ENCODE data around the gene NPAS2.

Gene NPAS2

DNA sequence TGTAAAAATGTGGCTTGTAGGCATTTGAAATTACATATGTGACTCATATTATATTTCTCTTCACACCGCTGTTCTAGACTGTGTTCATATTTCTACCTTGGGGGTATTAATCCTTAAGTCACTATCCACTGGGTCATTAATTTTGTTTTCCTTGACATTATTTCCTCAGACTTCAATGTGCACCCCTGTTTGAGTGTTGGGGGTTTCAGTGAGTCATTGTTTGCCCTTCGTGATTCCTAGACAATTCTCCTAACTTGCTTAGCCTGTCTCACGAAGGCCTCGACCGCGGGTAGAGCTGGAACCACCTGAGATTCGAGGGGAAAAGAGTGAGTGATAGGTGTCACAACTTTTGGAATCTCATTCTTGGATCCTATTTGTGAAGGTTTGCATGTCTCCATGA is 35.1 kb downstream of the NPAS2 start:
- DNase-seq (ENCODE audit: low read depth in 2 of 2) = no peak

DNA sequence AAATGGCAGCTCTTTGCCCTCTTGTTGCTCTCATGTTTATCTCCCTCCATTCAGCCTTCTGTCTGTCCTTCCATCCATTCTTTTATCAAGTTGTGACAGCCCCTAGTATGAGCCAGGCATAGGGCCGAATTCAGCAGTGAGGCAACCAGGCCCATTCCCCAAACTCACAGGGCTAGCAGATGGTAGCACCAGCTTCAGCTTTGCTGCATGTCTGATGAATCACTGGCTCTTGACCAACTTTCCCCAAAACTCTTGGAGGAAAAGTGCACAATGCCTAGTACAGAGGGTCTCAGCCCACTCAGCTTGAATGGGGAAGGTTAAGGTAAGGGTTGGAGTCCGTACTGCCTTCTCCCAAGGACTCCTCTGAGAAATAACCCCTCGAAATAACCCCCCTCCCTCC is 35.7 kb downstream of the NPAS2 start:
- DNase-seq (ENCODE audit: low read depth in 2 of 2) = no peak

GRCh38 chr2:100856732-100857131 is 36.8 kb downstream of the NPAS2 start:
- DNase-seq (ENCODE audit: low read depth in 2 of 2) = no peak

GRCh38 chr2:100857341-100857740 is 37.4 kb downstream of the NPAS2 start:
- no peak for DNase-seq (ENCODE audit: low read depth in 2 of 2)

DNA sequence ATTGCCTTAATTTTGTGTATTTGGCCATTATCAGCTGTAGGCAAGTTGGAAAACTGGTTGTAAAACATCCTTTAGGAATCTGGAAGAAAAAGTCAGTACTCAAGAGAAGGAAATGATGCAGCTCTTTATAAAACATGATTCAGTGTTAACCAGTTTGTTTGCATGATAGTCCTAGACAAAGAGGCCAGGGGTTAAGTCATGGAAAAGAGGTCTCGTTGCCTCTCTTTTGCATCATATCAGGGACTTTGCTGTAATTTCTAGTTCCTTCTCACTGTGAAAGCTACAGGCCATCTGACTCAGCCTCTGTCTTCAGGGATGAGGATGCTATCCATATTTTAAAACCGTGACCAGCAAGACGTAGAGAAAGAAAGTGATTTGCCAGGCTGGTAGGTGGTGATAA is 38.0 kb downstream of the NPAS2 start:
- no peak for DNase-seq (ENCODE audit: low read depth in 2 of 2)

GRCh38 chr2:100859902-100860301 is 40.0 kb downstream of the NPAS2 start:
- DNase-seq (ENCODE audit: low read depth in 2 of 2) = no peak

DNA sequence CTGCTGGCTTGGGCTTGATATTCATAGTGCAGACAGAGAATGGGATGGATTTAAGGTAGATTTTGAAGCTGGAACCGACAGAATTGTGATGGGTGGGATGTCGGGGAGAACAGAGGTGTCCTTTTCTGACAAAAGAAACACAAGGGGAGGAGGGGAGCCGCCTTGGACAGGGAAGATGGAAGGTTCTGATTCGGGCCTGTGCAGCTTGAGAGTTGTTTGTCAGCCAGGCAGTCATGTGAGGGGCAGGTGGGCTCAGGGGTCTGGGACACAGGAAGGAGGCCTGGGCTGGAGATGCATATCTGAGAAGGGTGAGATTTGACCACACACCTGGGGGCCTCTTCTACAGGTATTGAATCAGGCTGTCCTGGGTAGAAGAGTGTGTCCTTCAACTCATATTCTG is 41.4 kb downstream of the NPAS2 start:
- no peak for DNase-seq (ENCODE audit: low read depth in 2 of 2)

DNA sequence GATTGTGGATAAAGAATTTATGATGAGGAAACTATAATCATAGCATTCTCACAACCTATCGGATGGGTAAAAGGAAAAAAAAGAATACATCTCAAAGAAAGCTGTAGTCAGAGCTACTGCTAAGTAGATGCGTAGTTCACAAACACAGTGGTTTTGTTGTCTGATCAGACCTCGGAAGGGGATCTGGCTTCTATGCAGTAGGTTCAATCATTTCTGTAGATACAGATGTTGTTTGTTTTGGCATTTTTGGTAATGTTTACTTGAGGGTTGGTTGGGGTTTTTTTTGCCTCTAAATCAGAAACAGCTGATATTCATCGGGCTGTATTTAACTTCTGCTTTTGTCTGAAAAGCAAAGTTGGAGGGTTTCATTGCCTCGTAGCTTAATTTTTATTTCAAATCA is 42.1 kb downstream of the NPAS2 start:
- no peak for DNase-seq (ENCODE audit: low read depth in 2 of 2)

- no peak for DNase-seq (ENCODE audit: low read depth in 2 of 2)
These were observed 46.0 kb downstream of the NPAS2 start for GRCh38 chr2:100865816-100866460.

DNA sequence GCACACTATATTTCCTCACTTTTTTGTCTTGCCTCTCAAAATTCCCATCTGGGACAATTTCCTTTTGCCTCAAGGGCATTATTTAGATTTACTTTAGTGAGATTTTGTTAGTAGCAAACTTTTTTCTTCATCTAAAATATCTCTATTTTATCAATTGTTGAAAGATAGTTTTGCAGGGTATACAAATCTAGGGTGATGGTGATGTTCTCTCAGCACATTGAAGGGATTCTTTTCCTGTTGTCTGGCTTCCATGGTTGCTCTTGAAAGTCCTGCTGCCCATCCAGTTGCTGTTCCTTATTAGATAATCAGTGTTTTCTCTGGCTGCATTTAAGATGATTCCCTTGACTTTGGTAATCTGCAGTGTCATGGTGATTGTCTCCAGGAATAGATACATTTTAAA is 48.1 kb downstream of the NPAS2 start:
- no peak for DNase-seq (ENCODE audit: low read depth in 2 of 2)

- DNase-seq (ENCODE audit: low read depth in 2 of 2) = no peak
These were observed 49.2 kb downstream of the NPAS2 start for GRCh38 chr2:100869120-100869519.

- no peak for DNase-seq (ENCODE audit: low read depth in 2 of 2)
These were observed 51.0 kb downstream of the NPAS2 start for GRCh38 chr2:100870652-100871531.

- no peak for DNase-seq (ENCODE audit: low read depth in 2 of 2)
These were observed 55.7 kb downstream of the NPAS2 start for GRCh38 chr2:100875516-100876230.

DNA sequence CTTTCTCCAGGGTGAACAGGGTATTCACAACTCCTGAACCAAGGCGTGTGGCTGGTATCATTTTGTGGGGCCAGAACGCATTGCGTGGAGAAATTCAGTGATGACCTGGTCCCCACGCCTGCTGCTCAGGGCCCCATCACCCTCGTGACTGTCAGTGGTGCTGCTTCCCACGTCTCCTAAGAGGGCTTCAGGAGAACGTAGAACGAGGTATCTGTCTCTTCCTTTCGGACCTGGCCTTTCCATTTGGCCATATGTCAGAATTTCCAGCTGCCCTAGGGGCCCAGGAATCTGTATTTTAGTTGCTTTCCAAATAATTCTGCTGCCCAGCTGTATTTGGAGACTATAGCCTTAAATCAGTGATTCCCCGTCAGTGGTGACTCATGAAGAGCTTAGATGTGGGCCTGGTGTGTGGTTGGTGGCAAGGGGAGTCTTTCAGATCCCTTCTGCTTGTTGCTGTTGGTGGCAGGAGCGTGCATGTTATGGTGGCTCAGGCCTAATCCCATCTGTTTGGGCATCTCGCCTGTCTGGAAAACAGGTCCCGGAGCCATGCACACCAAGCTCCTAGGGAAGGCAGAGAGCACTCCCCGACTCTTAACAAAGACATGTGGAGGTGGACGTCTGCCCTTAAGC is 56.4 kb downstream of the NPAS2 start:
- DNase-seq (ENCODE audit: low read depth in 2 of 2) = no peak

- DNase-seq (ENCODE audit: low read depth in 2 of 2) = no peak
These were observed 57.6 kb downstream of the NPAS2 start for GRCh38 chr2:100877555-100877954.

DNA sequence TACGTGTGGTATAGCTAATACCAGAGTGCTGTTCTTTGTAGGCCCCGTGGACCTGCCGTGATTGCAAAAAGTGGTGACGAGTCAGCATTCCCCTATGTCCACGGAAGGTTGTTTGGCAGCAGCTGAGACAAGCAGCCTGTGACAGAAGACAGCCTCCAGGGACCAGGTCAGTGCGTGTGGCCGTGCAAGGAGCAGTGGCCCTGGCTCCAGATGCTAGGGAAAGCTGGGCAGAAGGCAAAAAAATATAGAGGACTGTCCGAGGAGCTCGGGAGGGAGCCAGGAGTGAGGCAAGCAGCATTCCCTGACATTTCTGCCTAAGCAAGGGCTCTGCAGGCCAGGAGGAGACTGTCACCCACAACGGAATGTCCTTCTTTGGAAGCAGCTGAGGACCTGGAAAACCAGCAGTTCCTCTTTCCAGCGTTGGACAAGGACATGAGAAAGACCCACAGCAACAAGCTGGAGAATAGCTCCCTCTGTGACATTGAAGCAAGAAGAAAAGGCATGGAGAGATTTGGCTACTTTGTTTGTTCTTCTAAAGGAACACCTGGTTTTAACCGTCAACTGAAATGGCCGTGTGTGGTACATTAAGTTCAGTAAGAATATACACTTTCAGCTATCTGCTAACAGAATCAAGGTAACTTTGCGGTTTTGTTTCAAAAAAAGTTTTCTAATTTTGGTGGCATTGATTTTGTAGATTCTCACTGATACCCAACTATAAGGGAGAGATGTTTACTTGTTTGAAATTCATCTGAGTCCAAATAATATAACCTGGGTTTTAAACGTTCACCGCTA is 58.3 kb downstream of the NPAS2 start:
- DNase-seq (ENCODE audit: low read depth in 2 of 2) = no peak

- no peak for DNase-seq (ENCODE audit: low read depth in 2 of 2)
These were observed 59.4 kb downstream of the NPAS2 start for GRCh38 chr2:100879296-100879695.

- DNase-seq (ENCODE audit: low read depth in 2 of 2) = no peak
These were observed 60.1 kb downstream of the NPAS2 start for GRCh38 chr2:100880036-100880435.

DNA sequence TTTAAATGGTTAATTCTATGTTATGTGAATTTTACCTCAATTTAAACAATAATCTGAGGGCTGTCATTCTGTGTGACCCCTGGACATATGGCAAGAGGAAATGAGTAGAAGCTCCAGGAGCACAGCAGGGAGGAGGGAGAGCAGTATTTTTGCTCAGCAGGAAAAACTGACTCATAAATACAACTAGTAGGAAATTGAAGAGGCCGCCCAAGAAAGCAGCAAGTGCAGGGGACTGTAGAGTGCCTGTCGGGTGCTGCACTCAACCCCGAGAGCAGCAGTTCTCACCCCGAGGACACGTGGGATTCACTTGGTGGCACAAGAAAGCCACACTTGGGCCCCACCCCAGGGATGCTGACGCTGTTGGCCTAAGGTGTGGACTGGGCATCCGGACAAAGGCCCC is 60.8 kb downstream of the NPAS2 start:
- DNase-seq (ENCODE audit: low read depth in 2 of 2) = no peak

DNA sequence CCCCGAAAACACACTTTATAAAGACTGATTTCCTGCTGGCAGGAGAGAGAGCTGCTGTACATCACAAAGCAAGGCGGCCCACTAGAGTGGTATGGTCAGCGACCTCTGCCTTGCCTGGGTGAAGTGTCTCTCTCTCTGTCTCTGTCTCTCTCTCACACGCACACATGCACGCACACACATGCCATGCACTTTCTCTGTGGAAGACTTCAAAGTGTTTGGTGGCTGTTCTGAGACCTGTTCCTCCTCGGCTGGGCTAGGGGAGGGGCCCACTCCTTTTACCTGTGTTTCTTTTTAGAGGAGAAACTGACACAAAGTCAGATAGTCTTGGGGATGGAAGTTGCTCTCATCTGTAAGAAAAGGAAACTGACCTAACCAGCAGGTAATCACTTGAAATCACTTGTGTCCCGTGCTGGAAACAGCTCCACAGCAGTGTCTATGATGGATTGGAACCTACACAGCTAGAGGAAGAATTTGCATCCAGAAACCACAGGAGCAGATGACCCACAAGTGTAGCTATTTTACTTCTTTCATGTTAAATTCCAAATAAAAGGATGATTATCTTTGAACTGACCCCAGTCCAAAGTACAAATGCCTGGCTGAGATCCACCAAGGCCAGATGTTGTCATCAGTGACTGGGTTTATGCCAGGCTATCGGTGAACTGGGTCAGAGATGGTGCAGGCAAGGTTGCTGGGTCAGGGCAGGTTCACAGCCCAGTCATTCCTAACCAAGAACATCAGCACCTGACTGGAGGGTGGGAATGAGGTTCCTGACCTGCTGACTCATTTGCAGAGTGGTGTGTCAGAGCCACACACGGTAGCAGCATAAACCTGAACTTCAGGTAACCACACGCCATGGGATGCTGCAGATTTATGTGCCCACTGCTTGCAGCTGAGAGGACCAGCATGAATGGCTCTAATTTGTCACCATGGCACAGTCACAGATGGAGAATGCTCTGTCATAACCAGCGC is 63.0 kb downstream of the NPAS2 start:
- DNase-seq (ENCODE audit: low read depth in 2 of 2) = no peak
